Activated CD8-positive, alpha-beta T cell treated with anti-CD3 and anti-CD28 coated beads for 36 hours (primary cell): ENCODE measurements around the gene MPIG6B. TPM values are rescaled to one million over a fixed set of nuclear protein-coding genes. Genes with fewer than 3 reads are reported as not detected.
A peak's percentile ranks its signal among the peaks of the same experiment; 100 is the strongest.

ENCODE experiments used
- ATAC-seq: fragments of 200-7000 bp; cut with Tn5 transposase; one replicate; pipeline ENCODE4 v1.10.0; 2021; ENCODE audit warnings: mild to moderate bottlenecking, moderate library complexity
- CTCF ChIA-PET: fragments of 350-600 bp; sonication (Branson Sonifier 250); formaldehyde crosslinking; loops from one replicate; lab custom pipeline; 2021; ENCODE audit warnings: antibody characterized with exemption; lab: Charles Lee
- POLR2A ChIA-PET: fragments of 350-600 bp; sonication (Branson Sonifier 250); formaldehyde crosslinking; loops from one replicate; lab custom pipeline; 2021; ENCODE audit warnings: antibody characterized with exemption; lab: Charles Lee
- DNase-seq: peaks from one replicate; pipeline ENCODE4 v3.0.0-alpha.2; 2020
- H3K27ac Mint-ChIP-seq: one replicate; pipeline ENCODE4 v1.8.0; 2021; ENCODE audit warnings: mild to moderate bottlenecking, mixed read lengths
- H3K27me3 Mint-ChIP-seq: one replicate; pipeline ENCODE4 v1.8.0; 2021; ENCODE audit warnings: mixed read lengths
- H3K36me3 Mint-ChIP-seq: one replicate; pipeline ENCODE4 v1.8.0; 2021; ENCODE audit warnings: low read depth, mixed read lengths
- H3K4me1 Mint-ChIP-seq: one replicate; pipeline ENCODE4 v1.8.0; 2021; ENCODE audit warnings: low read depth, mixed read lengths
- H3K4me3 Mint-ChIP-seq: one replicate; pipeline ENCODE4 v1.8.0; 2021; ENCODE audit warnings: mild to moderate bottlenecking, moderate library complexity, mixed read lengths
- H3K9me3 Mint-ChIP-seq: one replicate; pipeline ENCODE4 v1.8.0; 2021; ENCODE audit warnings: mixed read lengths
- intact Hi-C: fragments of 100-400 bp; cut with micrococcal nuclease; formaldehyde crosslinking; loops from one replicate; pipeline ENCODE4 v1.10.0; 2022
- total RNA-seq, 2 experiments: library from RNA; stranded (reverse); gene quantifications; one replicate each; pipeline ENCODE4 v1.2.3, GENCODE V29; 2021
- TF ChIP-seq, protein P1 (sequence below): fragments of 200-600 bp; IDR thresholded peaks from one replicate; pipeline ENCODE4 v1.8.0; 2022; ENCODE audit warnings: antibody characterized with exemption, mild to moderate bottlenecking

The MPIG6B gene
- total RNA-seq, 2 experiments from 2014 or later, result 0.65 to 0.81 TPM

DNA sequence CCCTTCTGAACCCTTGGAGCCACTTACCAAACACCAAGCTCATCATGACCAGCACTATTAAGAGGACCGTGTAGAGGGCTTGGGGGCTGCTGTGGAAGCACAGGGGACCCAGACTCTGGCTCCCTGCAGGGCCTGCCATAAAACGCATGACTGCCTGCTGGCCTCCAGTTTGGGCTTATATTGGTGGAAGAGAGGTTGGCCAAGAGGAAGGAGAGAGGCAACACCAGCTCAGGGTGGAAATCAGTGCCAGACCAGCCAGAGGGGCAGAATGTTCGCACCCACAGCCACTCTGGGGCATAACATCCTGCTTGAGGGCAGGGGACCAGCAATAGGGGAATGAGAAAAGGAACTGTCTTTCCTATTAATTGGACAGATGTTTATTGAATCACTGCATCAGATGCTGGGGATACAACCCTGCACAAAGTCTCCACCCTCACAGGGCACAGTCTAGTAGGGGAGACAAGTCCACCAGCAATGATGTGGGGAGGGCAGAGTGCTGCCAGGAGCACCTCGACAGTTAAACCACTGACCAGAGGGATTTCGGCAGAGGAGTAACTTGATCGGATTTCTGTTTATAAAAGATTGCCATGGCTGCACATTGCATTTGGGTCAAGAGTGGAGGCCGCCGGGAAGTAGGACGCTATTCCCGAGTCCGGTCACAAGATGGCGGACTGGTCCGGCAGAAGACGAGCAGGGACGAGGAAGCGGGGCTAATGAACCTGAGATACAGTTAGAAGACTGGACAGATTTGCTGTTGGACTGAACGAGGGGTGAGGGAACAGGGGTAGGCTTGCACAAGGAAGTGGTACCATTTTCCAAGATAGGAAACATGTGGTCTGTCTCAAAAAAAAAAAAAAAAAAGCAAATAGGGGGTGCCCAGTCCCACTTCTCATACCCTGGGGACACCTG is 42.7 kb upstream of the MPIG6B start, which contains the start of gene LY6G5C:
Gene LY6G5C, minus strand, starts transcription at position 842 of the 909 bp plus-strand sequence. Its CDS starts 694 bp downstream, at position 148.
- Mint-ChIP-seq H3K27me3 (no peaks in the 10 kb centered on the region), H3K36me3 (peaks cover 1% of the 10 kb centered on the region), H3K4me1 (peaks cover 11% of the 10 kb centered on the region), H3K27ac (peak within 1 kb of the TSS; percentile 49), H3K4me3 (peak within 1 kb of the TSS; percentile 65), H3K9me3 (no peaks in the 10 kb centered on the region)
- intact Hi-C loops, result no loop called here
- ChIA-PET CTCF (interaction anchor here (0.6 to 2.0 kb wide), 17 partner anchors 9 to 209 kb away, joined by 3 to 9 read pairs (median 4); partner anchors contain the start of genes LSM2, LY6G5B and MSH5), POLR2A (interaction anchor here (0.9 to 1.7 kb wide), 3 partner anchors 11 to 23 kb away, joined by 3 to 5 read pairs (median 3); partner anchors contain the start of genes ABHD16A and LY6G5B)
- TF ChIP-seq, protein P1, sequence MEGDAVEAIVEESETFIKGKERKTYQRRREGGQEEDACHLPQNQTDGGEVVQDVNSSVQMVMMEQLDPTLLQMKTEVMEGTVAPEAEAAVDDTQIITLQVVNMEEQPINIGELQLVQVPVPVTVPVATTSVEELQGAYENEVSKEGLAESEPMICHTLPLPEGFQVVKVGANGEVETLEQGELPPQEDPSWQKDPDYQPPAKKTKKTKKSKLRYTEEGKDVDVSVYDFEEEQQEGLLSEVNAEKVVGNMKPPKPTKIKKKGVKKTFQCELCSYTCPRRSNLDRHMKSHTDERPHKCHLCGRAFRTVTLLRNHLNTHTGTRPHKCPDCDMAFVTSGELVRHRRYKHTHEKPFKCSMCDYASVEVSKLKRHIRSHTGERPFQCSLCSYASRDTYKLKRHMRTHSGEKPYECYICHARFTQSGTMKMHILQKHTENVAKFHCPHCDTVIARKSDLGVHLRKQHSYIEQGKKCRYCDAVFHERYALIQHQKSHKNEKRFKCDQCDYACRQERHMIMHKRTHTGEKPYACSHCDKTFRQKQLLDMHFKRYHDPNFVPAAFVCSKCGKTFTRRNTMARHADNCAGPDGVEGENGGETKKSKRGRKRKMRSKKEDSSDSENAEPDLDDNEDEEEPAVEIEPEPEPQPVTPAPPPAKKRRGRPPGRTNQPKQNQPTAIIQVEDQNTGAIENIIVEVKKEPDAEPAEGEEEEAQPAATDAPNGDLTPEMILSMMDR, result peak; percentile 53
- DNase-seq, result peak; percentile 73
- peak; percentile 85 for ATAC-seq

DNA sequence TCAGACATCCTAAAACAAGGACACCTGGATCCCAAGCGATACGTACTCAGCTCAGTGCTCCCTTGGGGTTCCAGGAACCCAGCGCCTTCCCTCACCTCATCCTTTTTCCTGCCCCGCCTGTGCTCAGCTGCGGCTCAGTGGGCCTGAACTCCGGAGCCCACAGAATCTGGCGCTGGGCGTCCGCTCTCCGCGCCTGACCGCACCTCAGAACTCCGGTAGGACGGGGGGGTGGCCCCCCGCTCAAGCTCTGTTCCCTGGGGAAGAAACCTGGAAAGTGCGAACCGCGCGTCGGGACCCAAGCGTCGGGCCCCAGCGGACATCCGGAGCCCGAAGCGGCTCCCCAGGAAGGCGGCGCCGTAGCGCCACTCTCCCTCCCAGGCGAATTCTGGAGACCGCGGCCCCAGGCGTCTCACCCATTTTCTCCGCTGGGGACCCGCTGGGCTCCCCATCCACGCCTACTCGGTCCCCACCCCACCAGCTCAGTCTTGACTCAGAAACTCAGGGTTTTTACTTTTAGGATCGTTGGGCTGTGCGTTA is 42.0 kb upstream of the MPIG6B start:
- peak overlapping the region; percentile 65 for H3K4me3 Mint-ChIP-seq
- intact Hi-C loops, result no loop called here
- peak; percentile 61 for DNase-seq
- H3K4me1 Mint-ChIP-seq, result peaks cover 11% of the 10 kb centered on the region
- TF ChIP-seq, protein P1, result no peak
- no peaks in the 10 kb centered on the region for H3K27me3 Mint-ChIP-seq
- ATAC-seq, result peak; percentile 62
- peak overlapping the region; percentile 47 for H3K27ac Mint-ChIP-seq
- POLR2A ChIA-PET, result interaction anchor here (0.9 to 1.7 kb wide), 3 partner anchors 11 to 24 kb away, joined by 3 to 5 read pairs (median 3); partner anchors contain the start of genes ABHD16A and LY6G5B
- peaks cover 4% of the 10 kb centered on the region for H3K36me3 Mint-ChIP-seq
- CTCF ChIA-PET, result interaction anchor here (0.8 to 2.0 kb wide), 11 partner anchors 10 to 208 kb away, joined by 3 to 9 read pairs (median 5); partner anchors contain the start of genes LSM2, LY6G5B and MSH5
- no peaks in the 10 kb centered on the region for H3K9me3 Mint-ChIP-seq

DNA sequence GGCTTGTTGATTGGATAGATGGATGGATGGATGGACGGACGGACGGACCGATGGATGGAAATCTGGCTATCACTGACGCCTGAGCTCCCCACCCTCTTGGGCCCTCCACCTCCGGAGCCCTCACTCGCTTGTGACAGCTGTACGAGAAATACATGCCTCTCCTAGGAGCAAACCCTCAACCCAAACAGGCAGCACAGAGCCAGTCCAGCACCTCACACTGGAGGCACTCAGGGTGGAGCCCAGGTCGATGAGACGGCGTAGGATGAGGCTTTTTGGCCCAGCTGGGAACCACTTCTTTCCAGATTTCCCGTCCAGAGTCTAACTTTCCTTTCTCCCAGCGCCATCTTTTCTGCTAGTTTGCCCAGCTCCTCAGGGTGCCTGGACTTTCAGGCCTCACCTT is 39.6 kb upstream of the MPIG6B start:
- Mint-ChIP-seq H3K4me3 (no peak overlapping the region), H3K4me1 (peaks cover 11% of the 10 kb centered on the region), H3K27me3 (no peaks in the 10 kb centered on the region), H3K36me3 (peaks cover 8% of the 10 kb centered on the region), H3K27ac (no peak overlapping the region), H3K9me3 (no peaks in the 10 kb centered on the region)
- ChIA-PET CTCF (interaction anchor here (1.6 to 1.9 kb wide), 2 partner anchors 86 to 187 kb away, joined by 3 to 5 read pairs; no protein-coding TSS in a partner anchor), POLR2A (interaction anchor here (1.7 kb wide), 1 partner anchor 123 kb away, joined by 3 read pairs; the partner anchor contains the start of gene LSM2)
- DNase-seq (no peak), ATAC-seq (no peak)
- TF ChIP-seq, protein P1, result no peak
- intact Hi-C loops, result no loop called here

- ChIA-PET POLR2A (interaction anchor here (1.1 to 1.5 kb wide), 2 partner anchors 17 to 37 kb away, joined by 3 read pairs; partner anchors contain the start of genes LY6G5B and MPIG6B), CTCF (interaction anchor here (0.9 kb wide), 1 partner anchor 8 kb away, joined by 3 read pairs; no protein-coding TSS in a partner anchor)
- Mint-ChIP-seq H3K27ac (no peak overlapping the region), H3K9me3 (no peaks in the 10 kb centered on the region), H3K4me1 (peaks cover 7% of the 10 kb centered on the region), H3K36me3 (peaks cover 11% of the 10 kb centered on the region), H3K4me3 (no peak overlapping the region), H3K27me3 (no peaks in the 10 kb centered on the region)
- intact Hi-C loops, result no loop called here
- DNase-seq (no peak), ATAC-seq (no peak)
- TF ChIP-seq, protein P1, result no peak
These were observed 36.7 kb upstream of the MPIG6B start for GRCh38 chr6:31686483-31686882.
